Ascending aorta (tissue), 2 donors: ENCODE results near the gene FBXO30. TPM values are rescaled to one million over a fixed set of nuclear protein-coding genes. Genes with fewer than 3 reads are reported as not detected.

Experiments
- DNase-seq, 2 donors: peaks; one replicate each; pipeline ENCODE4 v3.0.0-alpha.2; 2019; ENCODE audit warnings: low spot score in 2 of 2
- H3K27ac ChIP-seq, 2 donors: fragments of 200-600 bp; sonication (generic); one replicate each; pipeline ENCODE4 v1.5.1; 2016 to 2017; ENCODE audit warnings: mild to moderate bottlenecking in 1 of 2
- H3K27me3 ChIP-seq: fragments of 200-600 bp; sonication (generic); one replicate; pipeline ENCODE4 v1.5.1; 2017
- H3K36me3 ChIP-seq, 2 donors: fragments of 200-600 bp; sonication (generic); one replicate each; pipeline ENCODE4 v1.5.1; 2016
- H3K4me1 ChIP-seq, 2 donors: fragments of 200-600 bp; sonication (generic); one replicate each; pipeline ENCODE4 v1.5.1; 2016 to 2017; ENCODE audit warnings: mild to moderate bottlenecking in 1 of 2
- H3K4me3 ChIP-seq, 2 donors: fragments of 200-600 bp; sonication (generic); one replicate each; pipeline ENCODE4 v1.5.1; 2016 to 2017; ENCODE audit warnings: mild to moderate bottlenecking in 1 of 2
- H3K9me3 ChIP-seq, 2 donors: fragments of 200-600 bp; sonication (generic); one replicate each; pipeline ENCODE4 v1.5.1; 2016
- CTCF ChIP-seq, 3 experiments: fragments of 200-600 bp in 2 of 3; fragments of 450-650 bp in 1 of 3; sonication (generic) in 2 of 3; IDR thresholded peaks; one replicate each; pipeline ENCODE4 v1.5.1; 2016 to 2019; ENCODE audit warnings: antibody characterized with exemption in 3 of 3, mild to moderate bottlenecking in 1 of 3, moderate library complexity in 1 of 3
- intact Hi-C: fragments of 100-400 bp; cut with DNase I; formaldehyde crosslinking; loops from one replicate; pipeline ENCODE4 v1.15.1; 2023
- total RNA-seq: library from RNA; depleted of rRNA; stranded (reverse); fragments of >200 nt; gene quantifications from one replicate; pipeline ENCODE4 v1.1.0, GENCODE V29; 2016

Gene FBXO30
- total RNA-seq, 1 donor from 2014 or later, result 1.2 TPM

- Histone ChIP-seq H3K9me3 (peaks cover 3 to 11% of the 10 kb centered on the region in 2 donors), H3K4me1 (no peaks in the 10 kb centered on the region), H3K27ac (no peak overlapping the region), H3K36me3 (no peaks in the 10 kb centered on the region), H3K27me3 (no peaks in the 10 kb centered on the region), H3K4me3 (no peak overlapping the region)
- intact Hi-C loops, result no loop called here
- no peak for DNase-seq
- TF ChIP-seq CTCF (IDR thresholded peaks at IDR 0.05), result no peak
These were observed 65.0 kb downstream of the FBXO30 start for GRCh38 chr6:145749632-145750031.

- TF ChIP-seq CTCF (IDR thresholded peaks at IDR 0.05), result no peak
- Histone ChIP-seq H3K4me3 (no peak overlapping the region), H3K4me1 (no peaks in the 10 kb centered on the region), H3K27me3 (no peaks in the 10 kb centered on the region), H3K36me3 (no peaks in the 10 kb centered on the region), H3K27ac (no peak overlapping the region), H3K9me3 (peaks cover 3 to 11% of the 10 kb centered on the region in 2 donors)
- intact Hi-C loops, result no loop called here
- no peak for DNase-seq
These were observed 68.7 kb downstream of the FBXO30 start for GRCh38 chr6:145745861-145746260.

GRCh38 chr6:145744619-145745018 is 70.0 kb downstream of the FBXO30 start:
- Histone ChIP-seq H3K4me3 (no peak overlapping the region), H3K27me3 (no peaks in the 10 kb centered on the region), H3K4me1 (no peaks in the 10 kb centered on the region), H3K36me3 (no peaks in the 10 kb centered on the region), H3K27ac (no peak overlapping the region), H3K9me3 (peaks cover 3 to 11% of the 10 kb centered on the region in 2 donors)
- intact Hi-C loops, result no loop called here
- DNase-seq, result no peak
- no peak for TF ChIP-seq CTCF (IDR thresholded peaks at IDR 0.05)

Other genes starting within 250 kb of the FBXO30 start
- gene EPM2A, start 79.3 kb downstream of the FBXO30 start, total RNA-seq, result 7.6 TPM
- gene SHPRH, start 149.6 kb upstream of the FBXO30 start, total RNA-seq, result 58.1 TPM
- gene GRM1, start 214.3 kb upstream of the FBXO30 start, total RNA-seq, result not detected